OCI-LY1 (cell line): Measurements from ENCODE around the gene ZG16B.

ENCODE experiments used
- EZH2 ChIP-seq: fragments of 200-600 bp; sonication (generic), shearing (Covaris generic); IDR thresholded peaks from 2 replicates; pipeline ENCODE4 v1.8.0; 2017; ENCODE audit warnings: borderline replicate concordance, mixed run types, mild to moderate bottlenecking, antibody characterized with exemption, low read length, moderate library complexity, mixed read lengths
- TF ChIP-seq, protein P1 (sequence below): fragments of 200-600 bp; sonication (generic), shearing (Covaris generic); IDR thresholded peaks from 2 replicates; pipeline ENCODE4 v1.5.1; 2017; ENCODE audit warnings: mild to moderate bottlenecking, antibody characterized with exemption, low read length, moderate library complexity, mixed read lengths

DNA sequence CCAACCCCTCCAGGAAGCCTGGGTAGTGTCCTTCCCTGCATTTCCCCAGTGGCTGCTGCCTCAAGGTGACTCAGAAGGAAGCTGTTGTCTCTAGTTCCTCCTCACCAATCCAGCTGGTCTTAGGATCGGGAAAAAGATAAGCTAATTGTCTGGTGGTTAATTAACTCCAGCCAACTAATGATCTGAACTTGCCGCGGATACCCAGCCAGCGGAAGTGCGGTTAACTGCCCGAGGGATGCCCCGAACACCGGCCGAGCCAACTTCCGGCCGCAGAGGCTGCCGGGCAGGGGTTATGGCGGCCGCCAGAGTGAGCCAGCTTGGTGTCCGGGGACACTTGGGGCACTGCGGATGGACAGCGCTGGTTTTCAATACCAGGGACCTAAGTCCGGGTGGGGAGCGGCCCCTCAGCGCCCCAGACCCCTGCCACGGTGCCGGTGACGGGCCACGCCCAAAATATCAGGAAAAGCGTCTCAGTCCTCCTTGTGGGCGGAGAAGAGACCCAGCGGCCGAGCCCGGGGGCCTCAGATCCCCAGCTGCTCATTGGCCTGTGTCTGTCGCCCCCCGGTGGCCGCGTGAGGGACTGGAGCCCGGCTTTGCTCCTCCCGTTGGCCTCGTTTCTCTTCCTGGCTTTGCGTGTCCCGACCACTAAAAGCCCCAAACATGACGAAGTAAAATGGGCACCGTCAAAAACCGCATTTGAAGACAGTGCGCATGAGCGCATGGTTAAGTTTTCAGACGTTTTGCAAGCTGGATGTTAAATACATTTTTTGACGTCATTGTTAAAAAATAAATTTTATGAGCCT lies 38.1 kb downstream of the ZG16B start:
- TF ChIP-seq, protein P1, sequence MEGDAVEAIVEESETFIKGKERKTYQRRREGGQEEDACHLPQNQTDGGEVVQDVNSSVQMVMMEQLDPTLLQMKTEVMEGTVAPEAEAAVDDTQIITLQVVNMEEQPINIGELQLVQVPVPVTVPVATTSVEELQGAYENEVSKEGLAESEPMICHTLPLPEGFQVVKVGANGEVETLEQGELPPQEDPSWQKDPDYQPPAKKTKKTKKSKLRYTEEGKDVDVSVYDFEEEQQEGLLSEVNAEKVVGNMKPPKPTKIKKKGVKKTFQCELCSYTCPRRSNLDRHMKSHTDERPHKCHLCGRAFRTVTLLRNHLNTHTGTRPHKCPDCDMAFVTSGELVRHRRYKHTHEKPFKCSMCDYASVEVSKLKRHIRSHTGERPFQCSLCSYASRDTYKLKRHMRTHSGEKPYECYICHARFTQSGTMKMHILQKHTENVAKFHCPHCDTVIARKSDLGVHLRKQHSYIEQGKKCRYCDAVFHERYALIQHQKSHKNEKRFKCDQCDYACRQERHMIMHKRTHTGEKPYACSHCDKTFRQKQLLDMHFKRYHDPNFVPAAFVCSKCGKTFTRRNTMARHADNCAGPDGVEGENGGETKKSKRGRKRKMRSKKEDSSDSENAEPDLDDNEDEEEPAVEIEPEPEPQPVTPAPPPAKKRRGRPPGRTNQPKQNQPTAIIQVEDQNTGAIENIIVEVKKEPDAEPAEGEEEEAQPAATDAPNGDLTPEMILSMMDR: peak; percentile 91
- no peak for TF ChIP-seq EZH2
